ENCODE results near the gene HRC.

HRC gene

DNA sequence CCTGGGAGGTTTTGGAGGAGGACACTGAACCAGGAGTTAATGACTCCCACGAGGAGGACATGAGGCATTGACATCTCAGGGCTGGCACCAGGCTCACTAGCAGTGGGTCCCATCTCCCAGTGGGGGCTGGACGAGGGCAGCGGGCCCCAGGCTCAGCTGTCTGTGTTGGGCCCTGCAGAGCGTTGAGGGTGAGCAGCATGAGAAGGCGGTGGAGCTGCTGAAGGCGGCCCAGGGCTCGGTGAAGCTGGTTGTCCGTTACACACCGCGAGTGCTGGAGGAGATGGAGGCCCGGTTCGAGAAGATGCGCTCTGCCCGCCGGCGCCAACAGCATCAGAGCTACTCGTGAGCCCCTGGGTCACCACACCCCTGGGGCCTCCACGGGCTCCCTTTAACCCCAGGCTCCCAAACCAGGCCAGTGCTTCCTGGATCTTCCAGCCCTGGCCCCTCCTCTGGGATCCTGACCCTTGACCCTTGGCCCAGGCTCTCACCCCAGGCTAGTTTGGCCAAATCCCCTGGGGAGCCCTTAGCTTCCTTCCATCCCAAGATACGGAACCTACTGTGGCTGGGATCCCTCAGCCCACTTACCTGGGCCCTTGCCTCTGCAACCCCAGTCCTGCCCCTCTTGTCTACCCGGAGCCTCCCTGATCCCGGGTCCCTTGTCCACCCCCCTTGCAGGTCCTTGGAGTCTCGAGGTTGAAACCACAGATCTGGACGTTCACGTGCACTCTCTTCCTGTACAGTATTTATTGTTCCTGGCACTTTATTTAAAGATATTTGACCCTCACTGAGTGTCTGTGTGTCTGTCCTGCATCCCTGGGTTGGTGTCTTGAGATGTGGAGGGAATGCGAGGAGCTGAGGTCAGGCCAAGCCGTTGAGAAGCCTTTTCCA lies 37.3 kb downstream of the HRC start:
- Histone ChIP-seq H3K4me1 (ENCODE audit: control insufficient read depth in 1 of 2, insufficient read depth in 1 of 2, low read depth in 1 of 2, low read length in 1 of 2) (peaks cover 35 to 46% of the 10 kb centered on the region in 2 experiments), H3K27ac (peak overlapping the region; percentile 66)

GRCh38 chr19:49116544-49116943 lies 38.7 kb downstream of the HRC start:
- Histone ChIP-seq H3K27ac (peak overlapping the region; percentile 35), H3K27me3 (peaks cover 59% of the 10 kb centered on the region), H3K36me3 (no peaks in the 10 kb centered on the region), H3K4me1 (ENCODE audit: control insufficient read depth in 1 of 2, insufficient read depth in 1 of 2, low read depth in 1 of 2, low read length in 1 of 2) (peaks cover 35 to 46% of the 10 kb centered on the region in 2 experiments), H3K9me3 (no peaks in the 10 kb centered on the region), H3K4me3 (ENCODE audit: low read depth in 1 of 2, low read length in 1 of 2) (no peak overlapping the region)
- TF ChIP-seq, protein P1, sequence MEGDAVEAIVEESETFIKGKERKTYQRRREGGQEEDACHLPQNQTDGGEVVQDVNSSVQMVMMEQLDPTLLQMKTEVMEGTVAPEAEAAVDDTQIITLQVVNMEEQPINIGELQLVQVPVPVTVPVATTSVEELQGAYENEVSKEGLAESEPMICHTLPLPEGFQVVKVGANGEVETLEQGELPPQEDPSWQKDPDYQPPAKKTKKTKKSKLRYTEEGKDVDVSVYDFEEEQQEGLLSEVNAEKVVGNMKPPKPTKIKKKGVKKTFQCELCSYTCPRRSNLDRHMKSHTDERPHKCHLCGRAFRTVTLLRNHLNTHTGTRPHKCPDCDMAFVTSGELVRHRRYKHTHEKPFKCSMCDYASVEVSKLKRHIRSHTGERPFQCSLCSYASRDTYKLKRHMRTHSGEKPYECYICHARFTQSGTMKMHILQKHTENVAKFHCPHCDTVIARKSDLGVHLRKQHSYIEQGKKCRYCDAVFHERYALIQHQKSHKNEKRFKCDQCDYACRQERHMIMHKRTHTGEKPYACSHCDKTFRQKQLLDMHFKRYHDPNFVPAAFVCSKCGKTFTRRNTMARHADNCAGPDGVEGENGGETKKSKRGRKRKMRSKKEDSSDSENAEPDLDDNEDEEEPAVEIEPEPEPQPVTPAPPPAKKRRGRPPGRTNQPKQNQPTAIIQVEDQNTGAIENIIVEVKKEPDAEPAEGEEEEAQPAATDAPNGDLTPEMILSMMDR (IDR thresholded peaks at IDR 0.05), result no peak

More for the DNA sequence above, 37.3 kb downstream of the HRC start:
- Histone ChIP-seq H3K27me3 (peaks cover 69% of the 10 kb centered on the region), H3K9me3 (no peaks in the 10 kb centered on the region), H3K4me3 (ENCODE audit: low read depth in 1 of 2, low read length in 1 of 2) (peak overlapping the region; percentile 72 to 77), H3K36me3 (no peaks in the 10 kb centered on the region)
- TF ChIP-seq, protein P1 (IDR thresholded peaks at IDR 0.05), result no peak

GRCh38 chr19:49114630-49115363 lies 40.4 kb downstream of the HRC start:
- no peaks in the 10 kb centered on the region for H3K36me3 ChIP-seq

DNA sequence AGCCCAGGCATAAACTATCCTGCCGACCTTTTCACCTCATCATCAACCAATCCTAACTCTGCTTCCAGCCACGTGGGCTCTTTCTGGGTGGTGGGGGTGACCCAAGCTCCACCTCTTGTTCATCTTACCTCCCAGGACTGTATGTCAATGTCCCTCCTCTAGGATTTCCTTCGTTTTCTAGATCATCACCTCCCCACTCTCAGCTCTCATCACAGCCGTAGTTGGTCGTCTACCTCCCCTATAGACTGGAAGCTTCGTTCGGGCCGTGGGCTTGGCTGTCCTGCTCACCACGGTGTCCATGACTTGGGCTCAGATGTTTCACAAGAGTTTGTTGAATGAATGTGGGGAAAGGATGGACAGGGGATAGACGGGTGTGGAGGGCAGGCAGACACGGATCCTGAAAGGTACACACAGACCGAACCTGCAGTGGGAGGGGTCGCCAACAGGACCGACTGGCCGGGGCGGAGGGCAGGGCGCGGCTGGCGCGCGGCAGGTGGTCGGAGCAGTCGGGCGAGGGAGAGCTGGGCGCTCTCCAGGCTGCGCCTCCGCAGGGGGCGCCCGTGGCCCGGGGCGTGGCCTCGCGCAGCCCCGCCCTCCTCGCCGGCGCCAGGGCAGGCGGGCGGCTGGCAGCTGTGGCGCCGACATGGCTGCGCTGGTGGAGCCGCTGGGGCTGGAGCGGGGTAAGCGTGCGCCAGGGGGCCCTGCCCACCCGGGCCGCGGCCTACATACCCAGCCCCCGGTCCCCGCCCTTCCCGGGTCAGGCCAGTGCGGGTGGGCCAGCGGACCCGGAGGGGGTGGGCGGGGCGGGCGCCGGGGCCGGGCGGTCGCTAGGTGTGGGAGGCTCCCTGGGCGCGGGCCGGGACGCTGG lies 41.2 kb downstream of the HRC start, which contains the start of gene LIN7B:
TSS of gene LIN7B (plus strand) at position 609 of the 868 bp plus-strand sequence. CDS start at position 644, 35 bp downstream.
- no peak within 1 kb of the TSS for H3K27ac ChIP-seq

More at GRCh38 chr19:49114630-49115363, 40.4 kb downstream of the HRC start:
- H3K27me3 ChIP-seq, result peaks cover 41% of the 10 kb centered on the region
- no peaks in the 10 kb centered on the region for H3K9me3 ChIP-seq
- TF ChIP-seq, protein P1 (IDR thresholded peaks at IDR 0.05), result no peak
- H3K4me3 ChIP-seq (ENCODE audit: low read depth in 1 of 2, low read length in 1 of 2), result peak overlapping the region; percentile 62 to 69
- no peak overlapping the region for H3K27ac ChIP-seq
- peaks cover 34 to 43% of the 10 kb centered on the region in 2 experiments for H3K4me1 ChIP-seq (ENCODE audit: control insufficient read depth in 1 of 2, insufficient read depth in 1 of 2, low read depth in 1 of 2, low read length in 1 of 2)

More for the DNA sequence above, 41.2 kb downstream of the HRC start, which contains the start of gene LIN7B:
- Histone ChIP-seq H3K9me3 (no peaks in the 10 kb centered on the region), H3K36me3 (peaks cover 2% of the 10 kb centered on the region), H3K4me3 (ENCODE audit: low read depth in 1 of 2, low read length in 1 of 2) (peak within 1 kb of the TSS; percentile 62 to 69), H3K27me3 (peaks cover 33% of the 10 kb centered on the region), H3K4me1 (ENCODE audit: control insufficient read depth in 1 of 2, insufficient read depth in 1 of 2, low read depth in 1 of 2, low read length in 1 of 2) (peaks cover 33 to 35% of the 10 kb centered on the region in 2 experiments)
- TF ChIP-seq, protein P1 (IDR thresholded peaks at IDR 0.05), result peak; percentile 76

Measured in neutrophil (primary cell).